ENCODE results near the gene SMTN.
"Not testable (repeated sequence)": the region's sequence is repeated elsewhere in the genome, so short reads cannot be mapped to it uniquely, and the experiment has no call there.

Gene SMTN

DNA sequence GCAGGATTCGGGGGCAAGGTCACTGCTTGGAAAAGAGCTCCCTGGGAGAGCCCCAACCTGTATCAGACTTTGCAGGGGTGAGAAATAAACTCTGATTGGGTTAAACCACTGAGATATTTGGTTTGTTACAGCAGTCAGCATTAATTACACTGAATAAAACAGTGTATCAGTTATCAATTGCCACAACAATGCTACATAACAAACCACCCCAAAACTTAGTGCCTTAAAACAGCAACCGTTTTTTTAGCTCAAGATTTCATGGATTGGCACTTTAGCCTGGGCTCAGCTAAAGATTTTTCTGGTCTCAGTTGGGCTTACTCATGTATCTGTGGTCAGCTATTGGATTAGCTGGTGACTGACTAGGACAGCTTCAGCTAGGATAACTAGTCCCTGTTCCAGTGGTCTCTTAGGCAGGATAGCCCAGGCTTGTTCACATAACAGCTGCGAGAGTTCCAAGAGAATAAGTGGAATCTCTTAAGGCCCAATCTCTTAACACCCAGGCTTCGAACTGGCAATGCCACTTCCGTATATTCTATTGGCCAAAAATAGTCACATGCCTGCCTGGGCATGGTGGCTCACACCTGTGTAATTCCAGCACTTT lies 7.5 kb upstream of the SMTN start:
- DNase-seq, result not testable (repeated sequence)

- no peak for DNase-seq
Measured at GRCh38 chr22:31075961-31076360, 5.2 kb upstream of the SMTN start.

DNA sequence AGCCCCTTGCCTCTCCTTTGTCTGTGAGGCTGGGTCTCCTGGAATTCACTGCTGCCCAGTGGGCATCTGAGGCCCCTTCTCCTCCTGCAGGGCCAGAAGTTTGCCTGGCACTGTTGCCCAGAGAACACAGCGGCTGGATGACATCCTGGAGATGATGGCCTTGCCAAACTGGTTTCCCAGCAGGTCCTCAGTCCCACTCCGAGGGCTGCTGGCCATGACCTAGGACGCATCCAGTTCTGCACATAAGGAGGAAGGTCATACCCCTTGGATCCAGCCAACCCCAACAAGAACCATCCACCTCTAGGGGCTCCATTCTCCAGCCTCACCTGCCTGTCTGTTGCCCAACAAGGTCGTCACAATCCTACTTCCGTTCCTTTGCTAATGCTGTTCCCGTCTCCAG lies 3.4 kb upstream of the SMTN start:
- DNase-seq, result no peak

GRCh38 chr22:31078389-31078788 lies 2.7 kb upstream of the SMTN start:
- DNase-seq, result not testable (repeated sequence)

DNA sequence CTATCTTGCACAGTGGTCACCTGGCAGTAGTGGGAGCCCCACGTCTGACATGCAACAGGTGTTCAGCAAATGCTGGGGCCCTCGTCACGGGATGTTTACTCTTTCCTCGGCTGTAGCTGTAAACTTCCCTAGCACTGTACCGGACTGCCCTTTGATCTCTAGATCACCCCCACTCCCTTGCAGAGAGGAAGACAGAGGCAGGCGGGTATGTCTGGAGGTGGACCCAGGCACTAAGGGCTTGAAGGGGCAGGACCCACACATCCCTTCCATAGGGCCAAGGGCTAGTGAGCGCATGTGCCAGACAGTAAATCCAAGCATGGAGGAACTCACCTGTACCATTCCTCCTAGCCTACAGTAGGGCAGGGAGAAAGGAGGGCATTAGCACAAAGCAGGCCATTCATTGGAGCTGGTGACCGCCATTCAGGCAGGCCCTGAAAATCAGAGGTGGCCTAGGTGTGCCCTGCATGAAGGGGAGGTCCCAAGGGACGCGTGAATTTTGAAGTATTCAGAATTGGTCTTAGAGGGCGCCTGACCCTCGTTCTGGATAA lies 1.9 kb upstream of the SMTN start:
- no peak for DNase-seq

GRCh38 chr22:31080164-31080847 lies 812 bp upstream of the SMTN start:
- DNase-seq, result no peak

DNA sequence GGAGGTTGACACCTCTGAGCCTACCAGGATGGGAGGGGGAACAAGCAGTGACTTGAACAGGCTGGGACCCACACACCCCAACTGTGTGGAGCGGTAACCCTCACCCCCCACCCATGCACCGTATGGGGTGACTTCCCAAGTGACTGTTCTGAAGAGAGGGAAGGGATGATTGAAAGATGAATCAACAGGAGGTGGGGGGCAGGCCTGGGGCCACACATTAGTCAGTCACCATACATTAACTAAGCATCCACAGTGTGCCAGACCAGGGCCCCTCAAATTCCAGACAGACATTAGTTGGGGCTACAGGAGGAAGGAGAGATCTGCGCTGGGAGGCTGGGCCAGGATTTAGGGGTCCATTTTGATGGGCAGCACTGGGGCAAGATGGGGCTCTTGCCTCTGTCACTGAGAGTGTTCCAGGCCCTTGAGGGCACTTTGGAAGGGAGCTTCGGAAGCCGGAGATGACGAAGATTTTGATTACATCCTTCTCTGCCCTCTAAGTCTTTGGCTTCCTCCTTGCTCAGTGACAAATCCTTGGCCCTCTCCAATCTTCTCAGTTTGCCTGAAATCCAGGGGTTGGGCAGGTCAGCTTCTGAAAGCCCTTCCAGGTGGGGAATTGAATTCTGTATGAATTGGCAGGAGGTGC lies 966 bp downstream of the SMTN start:
- no peak for DNase-seq

- DNase-seq, result peak; percentile 48
Measured at GRCh38 chr22:31082606-31083376, 1.7 kb downstream of the SMTN start.

- no peak for DNase-seq
Measured at GRCh38 chr22:31083377-31083768, 2.3 kb downstream of the SMTN start.

DNA sequence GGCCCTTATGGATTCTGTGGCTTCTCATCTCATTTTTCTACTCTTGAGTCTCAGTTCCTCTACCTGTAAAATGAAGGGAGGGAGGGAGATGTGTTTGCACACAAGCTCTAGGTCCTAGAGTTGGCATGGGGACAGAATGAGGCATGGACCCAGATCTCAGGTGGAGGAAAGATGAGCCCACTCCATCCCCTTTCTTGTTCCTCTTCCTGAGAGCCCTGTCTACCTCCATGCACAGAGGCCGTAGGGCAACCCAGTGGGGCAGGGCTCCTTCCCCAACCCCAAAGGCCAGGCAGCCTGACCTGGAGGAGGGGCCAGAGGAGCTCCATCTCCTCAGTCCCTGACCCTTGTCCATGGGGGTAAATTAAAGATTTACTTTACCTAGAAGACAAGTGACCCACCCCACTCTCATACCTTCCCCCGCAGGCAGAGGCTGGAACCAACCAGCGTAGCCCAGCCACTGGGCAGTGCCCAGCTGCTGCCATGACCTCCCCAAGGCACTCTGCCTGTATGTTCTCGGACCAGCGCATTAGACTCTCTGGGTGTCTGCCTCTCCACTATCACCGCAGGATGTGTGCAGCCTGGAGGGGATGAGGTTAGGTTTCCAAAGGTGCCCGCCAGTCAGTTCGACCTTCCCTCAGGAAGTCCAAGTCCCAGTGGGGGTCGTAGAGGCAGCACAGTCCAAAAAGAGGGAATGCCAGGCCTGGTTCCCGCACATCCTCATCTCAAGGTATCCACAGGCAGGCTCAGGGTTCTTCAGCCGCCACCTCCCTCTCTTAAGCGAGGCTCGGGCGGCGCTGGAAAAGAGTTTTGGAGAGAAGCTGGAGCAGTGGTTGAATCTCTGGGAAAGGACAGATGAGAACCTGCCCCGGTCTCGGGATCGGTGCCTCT lies 3.0 kb downstream of the SMTN start:
- peak; percentile 15 for DNase-seq

- peak; percentile 83 for DNase-seq
Measured at GRCh38 chr22:31084811-31085492, 3.8 kb downstream of the SMTN start.

DNA sequence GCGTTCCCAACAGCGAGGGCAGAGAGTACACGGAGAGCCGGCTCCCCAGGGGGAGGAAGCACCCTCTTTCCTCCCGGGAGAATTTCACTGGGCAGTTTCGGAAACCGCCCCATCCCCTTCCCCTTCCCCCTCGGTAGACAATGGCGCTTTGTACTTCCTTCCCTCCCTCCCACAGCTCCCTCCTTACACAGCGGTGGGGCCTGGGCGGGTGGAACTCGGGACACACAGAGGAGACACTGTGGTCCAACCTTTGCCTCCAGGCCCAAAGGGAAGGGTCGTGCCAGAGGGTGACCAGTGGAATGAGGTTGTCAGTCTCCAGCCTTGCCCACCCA lies 4.3 kb downstream of the SMTN start:
- DNase-seq, result no peak

- no peak for DNase-seq
Measured at GRCh38 chr22:31085928-31086327, 4.8 kb downstream of the SMTN start.

- DNase-seq, result no peak
Measured at GRCh38 chr22:31086703-31087330, 5.7 kb downstream of the SMTN start.

GRCh38 chr22:31087744-31088215 lies 6.7 kb downstream of the SMTN start:
- DNase-seq, result no peak

GRCh38 chr22:31088233-31088986 lies 7.3 kb downstream of the SMTN start:
- no peak for DNase-seq

GRCh38 chr22:31089160-31090100 lies 8.3 kb downstream of the SMTN start:
- DNase-seq, result no peak

GRCh38 chr22:31090217-31091085 lies 9.3 kb downstream of the SMTN start:
- no peak for DNase-seq

All from activated T-cell treated with anti-CD3 and anti-CD28 coated beads for 4 hours (primary cell).